ENCODE data around the gene SYT7. TPM values are rescaled to one million over a fixed set of nuclear protein-coding genes. Genes with fewer than 3 reads are reported as not detected.

SYT7 gene
- total and polyA plus RNA-seq, 2 experiments from 2014 or later: 0.40 to 1.9 TPM

DNA sequence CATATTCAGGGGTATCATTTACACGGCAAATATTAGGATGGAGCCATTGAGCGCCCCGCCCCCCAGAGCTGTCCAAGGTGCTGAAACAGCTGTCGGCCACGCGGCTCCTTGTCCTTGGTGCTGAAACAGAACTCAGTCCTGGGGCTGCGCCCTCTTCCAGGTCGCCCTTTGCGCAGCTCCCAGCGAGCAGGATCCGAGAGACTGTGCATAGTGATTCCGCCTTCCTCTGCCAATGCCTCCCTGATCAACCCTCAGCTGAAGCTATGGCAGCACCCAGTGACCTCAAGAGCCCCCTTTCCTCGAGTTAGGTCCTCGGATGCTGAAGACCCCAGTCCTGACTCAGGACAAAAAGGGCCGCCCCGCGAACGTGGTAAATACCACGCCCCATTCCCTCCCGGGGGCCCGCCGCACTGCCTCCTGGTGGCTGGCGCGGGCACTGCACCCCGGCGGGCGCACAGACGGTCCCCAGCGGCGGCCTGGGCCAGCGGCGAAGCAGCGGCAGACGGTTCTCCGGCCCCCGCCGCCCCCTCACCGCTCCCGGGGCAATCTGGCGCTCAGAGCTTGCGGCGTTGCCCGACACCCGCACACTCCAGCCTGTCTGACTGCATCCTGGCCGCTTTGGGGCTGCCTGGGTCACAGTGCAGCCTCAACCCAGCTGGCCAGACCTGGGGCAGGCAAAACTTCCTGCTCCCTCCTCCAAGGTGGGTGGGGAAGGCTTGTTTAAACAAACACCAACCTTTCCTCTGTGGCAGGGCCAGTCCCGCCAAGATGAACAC is 13.4 kb downstream of the SYT7 start:
- H3K4me3 ChIP-seq: peak overlapping the region; percentile 57
- no peaks in the 10 kb centered on the region for H3K9me2 ChIP-seq (ENCODE audit: insufficient read depth)
- H3K9ac ChIP-seq: no peak overlapping the region
- H3K79me2 ChIP-seq (ENCODE audit: insufficient read depth): no peaks in the 10 kb centered on the region
- WGBS, 2 experiments (ENCODE audit: low coverage in 1 of 2, low lambda C conversion rate in 2 of 2, missing lambda C conversion rate in 2 of 2): 5% methylated on average over 34 to 37 of the region's 46 CpGs
- DNase-seq: peak; percentile 85
- no peak overlapping the region for H2AFZ ChIP-seq
- no peaks in the 10 kb centered on the region for H3K36me3 ChIP-seq (ENCODE audit: low read depth)
- no peaks in the 10 kb centered on the region for H3K9me3 ChIP-seq (ENCODE audit: low read depth)
- H3K27me3 ChIP-seq (replicated peaks; ENCODE audit: insufficient read depth): peaks cover 7% of the 10 kb centered on the region
- H3K27ac ChIP-seq: no peak overlapping the region
- no peaks in the 10 kb centered on the region for H3K4me1 ChIP-seq (ENCODE audit: insufficient read depth)
- H4K20me1 ChIP-seq (ENCODE audit: insufficient read depth): no peaks in the 10 kb centered on the region
- no peak for TF ChIP-seq EZH2 (IDR thresholded peaks at IDR 0.05; ENCODE audit: insufficient read depth, poor library complexity, severe bottlenecking)
- no peak for TF ChIP-seq EZH2phosphoT487 (IDR thresholded peaks at IDR 0.05; ENCODE audit: insufficient read depth, low read depth)
- in situ Hi-C loops (cut with MboI): no loop called here
- H3F3A ChIP-seq (ENCODE audit: insufficient read depth): no peaks in the 10 kb centered on the region
- H3K4me2 ChIP-seq (ENCODE audit: unreplicated experiment): no peak overlapping the region

DNA sequence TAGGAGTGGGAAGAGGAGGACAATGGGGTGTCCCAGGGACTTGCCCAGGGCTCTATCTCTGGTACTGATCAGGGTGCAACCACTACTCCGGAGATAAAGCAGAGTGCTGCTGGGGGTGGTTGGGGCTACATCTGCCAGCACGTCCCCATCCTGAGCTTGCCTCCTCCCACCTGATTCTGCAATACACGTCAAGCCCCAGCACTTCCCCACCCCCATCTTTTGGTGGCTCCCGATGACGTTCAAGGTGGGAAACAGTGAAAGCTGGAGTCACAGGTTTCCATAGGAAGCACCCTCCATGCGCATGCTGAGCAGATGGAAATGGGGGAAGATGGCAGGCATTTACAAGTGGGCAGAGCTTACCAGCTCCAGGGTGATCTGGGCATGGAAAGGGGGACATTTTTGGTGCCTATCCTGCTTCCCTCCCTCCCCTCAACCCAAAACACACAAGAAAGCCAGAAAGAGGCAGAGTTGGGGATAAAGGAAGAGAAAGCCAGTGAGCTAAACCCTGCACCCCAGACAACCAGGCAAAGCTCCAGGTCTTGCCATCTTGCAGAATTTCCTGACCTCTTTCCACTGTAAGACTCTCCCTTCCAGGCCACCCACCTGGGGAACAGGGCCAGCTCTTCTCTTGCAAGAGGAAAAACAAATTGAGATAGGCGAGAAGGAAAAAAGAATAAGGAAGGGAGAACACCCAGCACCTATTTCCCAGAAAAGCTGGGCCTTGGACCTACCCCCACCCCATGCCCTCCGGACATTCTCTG is 15.8 kb downstream of the SYT7 start:
- no peak overlapping the region for H3K27ac ChIP-seq

DNA sequence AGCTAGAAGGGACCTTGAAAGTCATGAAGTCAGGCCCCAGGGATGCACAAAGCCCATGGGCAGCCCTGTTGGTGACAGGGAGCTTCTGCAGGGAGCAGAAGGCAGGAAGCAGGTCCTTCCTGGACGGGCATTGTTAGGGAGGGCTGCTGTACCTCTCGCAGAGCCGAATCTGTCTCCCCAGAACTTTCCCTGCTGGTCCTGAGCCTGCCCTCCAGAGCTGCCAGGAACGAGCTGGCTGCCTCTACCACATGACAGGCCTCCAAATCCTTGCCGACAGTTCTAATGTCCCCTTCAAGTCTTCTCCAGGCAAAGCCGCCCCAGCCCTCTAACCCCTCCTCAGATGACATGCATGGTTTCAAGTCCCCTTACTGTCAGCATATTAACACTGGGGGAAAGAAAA is 20.1 kb downstream of the SYT7 start:
- H3K4me1 ChIP-seq (ENCODE audit: insufficient read depth): peaks cover 10% of the 10 kb centered on the region
- H3K9me3 ChIP-seq (ENCODE audit: low read depth): no peaks in the 10 kb centered on the region
- H3K27me3 ChIP-seq (replicated peaks; ENCODE audit: insufficient read depth): peaks cover 4% of the 10 kb centered on the region; the same call in 1 of the 2 replicates
- H4K20me1 ChIP-seq (ENCODE audit: insufficient read depth): no peaks in the 10 kb centered on the region
- H3K36me3 ChIP-seq (ENCODE audit: low read depth): no peaks in the 10 kb centered on the region
- TF ChIP-seq EZH2phosphoT487 (IDR thresholded peaks at IDR 0.05; ENCODE audit: insufficient read depth, low read depth): no peak
- TF ChIP-seq EZH2 (IDR thresholded peaks at IDR 0.05; ENCODE audit: insufficient read depth, poor library complexity, severe bottlenecking): no peak
- no peak overlapping the region for H3K27ac ChIP-seq
- H3K9ac ChIP-seq: no peak overlapping the region
- H3F3A ChIP-seq (ENCODE audit: insufficient read depth): no peaks in the 10 kb centered on the region
- H3K4me3 ChIP-seq: no peak overlapping the region
- no peak overlapping the region for H3K4me2 ChIP-seq (ENCODE audit: unreplicated experiment)
- no peaks in the 10 kb centered on the region for H3K79me2 ChIP-seq (ENCODE audit: insufficient read depth)
- H2AFZ ChIP-seq: no peak overlapping the region
- DNase-seq: no peak
- WGBS, 2 experiments (ENCODE audit: low coverage in 1 of 2, low lambda C conversion rate in 2 of 2, missing lambda C conversion rate in 2 of 2): 51% methylated on average over 6 of the region's 6 CpGs
- in situ Hi-C loops (cut with MboI): no loop called here
- no peaks in the 10 kb centered on the region for H3K9me2 ChIP-seq (ENCODE audit: insufficient read depth)

More for the DNA sequence above, 15.8 kb downstream of the SYT7 start:
- H3K36me3 ChIP-seq (ENCODE audit: low read depth): no peaks in the 10 kb centered on the region
- no peak overlapping the region for H3K4me3 ChIP-seq
- H3K9ac ChIP-seq: no peak overlapping the region
- in situ Hi-C loops (cut with MboI): no loop called here
- no peaks in the 10 kb centered on the region for H3K9me3 ChIP-seq (ENCODE audit: low read depth)
- WGBS, 2 experiments (ENCODE audit: low coverage in 1 of 2, low lambda C conversion rate in 2 of 2, missing lambda C conversion rate in 2 of 2): 25 to 26% methylated on average over 8 of the region's 8 CpGs
- no peaks in the 10 kb centered on the region for H3K4me1 ChIP-seq (ENCODE audit: insufficient read depth)
- H3K79me2 ChIP-seq (ENCODE audit: insufficient read depth): no peaks in the 10 kb centered on the region
- no peaks in the 10 kb centered on the region for H3F3A ChIP-seq (ENCODE audit: insufficient read depth)
- no peak overlapping the region for H3K4me2 ChIP-seq (ENCODE audit: unreplicated experiment)
- no peak for DNase-seq
- H2AFZ ChIP-seq: no peak overlapping the region
- TF ChIP-seq EZH2 (IDR thresholded peaks at IDR 0.05; ENCODE audit: insufficient read depth, poor library complexity, severe bottlenecking) (no peak), EZH2phosphoT487 (IDR thresholded peaks at IDR 0.05; ENCODE audit: insufficient read depth, low read depth) (no peak)
- no peaks in the 10 kb centered on the region for H3K9me2 ChIP-seq (ENCODE audit: insufficient read depth)
- peaks cover 7% of the 10 kb centered on the region for H3K27me3 ChIP-seq (replicated peaks; ENCODE audit: insufficient read depth)
- H4K20me1 ChIP-seq (ENCODE audit: insufficient read depth): no peaks in the 10 kb centered on the region

DNA sequence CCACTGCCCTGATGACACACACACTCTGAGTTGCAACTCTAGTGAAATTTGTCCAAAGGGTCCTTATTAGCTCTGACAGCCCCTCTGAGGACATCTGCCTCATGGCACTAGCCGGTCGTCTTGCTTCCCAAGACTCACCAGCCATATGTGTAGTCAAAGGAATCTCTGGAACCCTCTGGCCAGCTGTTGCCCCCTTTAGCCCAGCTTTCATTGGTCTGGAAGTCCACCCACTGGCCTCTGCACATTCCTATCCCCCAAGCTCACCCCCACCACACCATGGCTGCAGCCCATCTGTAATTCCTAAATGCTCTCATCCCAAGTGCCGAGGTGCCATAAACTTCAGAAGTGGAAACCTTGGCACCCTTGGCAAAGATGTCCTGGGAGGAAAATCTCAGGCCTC is 24.3 kb downstream of the SYT7 start:
- no peak for DNase-seq

More for the DNA sequence above, 24.3 kb downstream of the SYT7 start:
- Histone ChIP-seq H3K4me3 (no peak overlapping the region), H3K4me1 (ENCODE audit: insufficient read depth) (peaks cover 20% of the 10 kb centered on the region), H3K27me3 (replicated peaks; ENCODE audit: insufficient read depth) (peaks cover 19% of the 10 kb centered on the region), H3K9me2 (ENCODE audit: insufficient read depth) (no peaks in the 10 kb centered on the region), H4K20me1 (ENCODE audit: insufficient read depth) (no peaks in the 10 kb centered on the region), H3K9me3 (ENCODE audit: low read depth) (no peaks in the 10 kb centered on the region), H3K4me2 (ENCODE audit: unreplicated experiment) (no peak overlapping the region), H3K36me3 (ENCODE audit: low read depth) (no peaks in the 10 kb centered on the region), H3F3A (ENCODE audit: insufficient read depth) (no peaks in the 10 kb centered on the region), H3K27ac (no peak overlapping the region), H3K9ac (no peak overlapping the region), H2AFZ (no peak overlapping the region), H3K79me2 (ENCODE audit: insufficient read depth) (no peaks in the 10 kb centered on the region)
- in situ Hi-C loops (cut with MboI): no loop called here
- WGBS, 2 experiments (ENCODE audit: low coverage in 1 of 2, low lambda C conversion rate in 2 of 2, missing lambda C conversion rate in 2 of 2): 44 to 57% methylated on average over 3 of the region's 3 CpGs
- TF ChIP-seq EZH2phosphoT487 (IDR thresholded peaks at IDR 0.05; ENCODE audit: insufficient read depth, low read depth): no peak
- no peak for TF ChIP-seq EZH2 (IDR thresholded peaks at IDR 0.05; ENCODE audit: insufficient read depth, poor library complexity, severe bottlenecking)
